NCI-H1694 treated with DMSO at 0.1 percent for 48 hours (cell line): Measurements from ENCODE around the gene TM7SF3.
"Not testable (repeated sequence)": the region's sequence is repeated elsewhere in the genome, so short reads cannot be mapped to it uniquely, and the experiment has no call there.

Source experiments
- DNase-seq: peaks from one replicate; lab custom pipeline; 2025; lab: John Stamatoyannopoulos, UW

TM7SF3 gene

GRCh38 chr12:27014085-27014858 lies at the start of gene TM7SF3:
TSS of gene TM7SF3 (minus strand) at chr12:27014384. CDS start at chr12:27014168, 216 bp downstream.
- DNase-seq, result peak; percentile 85

- DNase-seq, result no peak
Measured at GRCh38 chr12:27063250-27063851, 49.2 kb upstream of the TM7SF3 start.

DNA sequence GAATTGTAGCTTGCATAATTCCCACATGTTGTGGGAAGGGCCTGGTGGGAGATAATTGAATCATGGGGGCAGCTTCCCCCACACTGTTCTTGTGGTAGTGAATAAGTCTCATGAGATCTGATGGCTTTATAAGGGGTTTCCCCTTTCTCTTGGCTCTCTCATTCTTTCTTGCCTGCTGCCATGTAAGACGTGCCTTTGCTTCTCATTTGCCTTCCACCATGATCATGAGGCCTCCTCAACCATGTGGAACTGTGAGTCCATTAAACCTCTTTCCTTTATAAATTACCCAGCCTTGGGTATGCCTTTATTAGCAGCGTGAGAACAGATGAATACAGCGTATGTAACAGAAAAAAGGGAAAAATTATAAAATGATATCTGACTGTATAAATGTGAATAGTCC lies 47.1 kb upstream of the TM7SF3 start:
- DNase-seq, result no peak

DNA sequence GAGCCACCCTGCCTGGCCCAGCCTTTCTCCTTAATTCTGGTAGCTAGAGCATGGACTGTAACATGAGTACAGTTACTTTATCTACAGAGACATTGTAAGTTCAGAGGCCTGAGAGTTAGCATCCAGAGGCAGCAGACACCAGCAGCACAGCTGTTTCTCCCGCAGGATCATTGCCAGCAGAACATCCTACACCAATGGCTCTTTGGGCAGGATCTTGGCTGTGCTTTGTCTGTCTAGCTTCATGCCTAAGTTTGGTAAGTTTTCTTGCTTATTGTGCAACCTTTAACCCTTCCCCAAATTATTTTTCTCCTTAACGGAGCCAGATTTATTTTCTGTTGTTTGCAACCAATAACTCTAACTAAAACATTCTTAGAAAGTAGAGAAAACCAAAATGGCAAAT lies 46.6 kb upstream of the TM7SF3 start:
- DNase-seq, result no peak

- no peak for DNase-seq
Measured at GRCh38 chr12:27057543-27057942, 43.4 kb upstream of the TM7SF3 start.

- no peak for DNase-seq
Measured at GRCh38 chr12:27055966-27056365, 41.8 kb upstream of the TM7SF3 start.

DNA sequence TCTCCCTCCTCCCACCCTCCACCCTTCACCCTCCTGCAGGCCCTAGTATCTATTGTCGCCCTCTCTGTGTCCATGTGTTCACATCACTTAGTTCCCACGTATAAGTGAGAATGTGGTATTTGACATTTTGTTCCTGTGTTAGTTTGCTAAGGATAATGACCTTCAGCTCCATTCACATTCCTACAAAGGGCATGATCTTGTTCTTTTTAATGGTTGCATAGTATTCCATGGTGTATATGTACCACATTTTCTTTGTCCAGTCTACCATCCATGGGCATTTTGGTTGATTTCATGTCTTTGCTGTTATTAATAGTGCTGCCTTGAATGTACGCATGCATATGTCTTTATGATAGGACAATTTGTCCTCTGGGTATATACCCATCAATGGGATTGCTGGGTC lies 38.6 kb upstream of the TM7SF3 start:
- DNase-seq, result no peak

- no peak for DNase-seq
Measured at GRCh38 chr12:27052176-27052575, 38.0 kb upstream of the TM7SF3 start.

GRCh38 chr12:27048822-27049752 lies 34.9 kb upstream of the TM7SF3 start:
- DNase-seq, result no peak

GRCh38 chr12:27042018-27042417 lies 27.8 kb upstream of the TM7SF3 start:
- not testable (repeated sequence) for DNase-seq

DNA sequence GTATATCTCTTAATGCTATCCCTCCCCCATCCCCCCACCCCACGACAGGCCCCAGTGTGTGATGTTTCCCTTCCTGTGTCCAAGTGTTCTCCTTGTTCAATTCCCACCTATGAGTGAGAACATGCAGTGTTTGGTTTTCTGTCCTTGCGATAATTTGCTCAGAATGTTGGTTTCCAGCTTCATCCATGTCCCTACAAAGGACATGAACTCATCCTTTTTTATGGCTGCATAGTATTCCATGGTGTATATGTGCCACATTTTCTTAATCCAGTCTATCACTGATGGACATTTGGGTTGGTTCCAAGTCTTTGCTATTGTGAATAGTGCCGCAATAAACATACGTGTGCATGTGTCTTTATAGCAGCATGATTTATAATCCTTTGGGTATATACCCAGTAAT lies 26.5 kb upstream of the TM7SF3 start:
- DNase-seq, result not testable (repeated sequence)

DNA sequence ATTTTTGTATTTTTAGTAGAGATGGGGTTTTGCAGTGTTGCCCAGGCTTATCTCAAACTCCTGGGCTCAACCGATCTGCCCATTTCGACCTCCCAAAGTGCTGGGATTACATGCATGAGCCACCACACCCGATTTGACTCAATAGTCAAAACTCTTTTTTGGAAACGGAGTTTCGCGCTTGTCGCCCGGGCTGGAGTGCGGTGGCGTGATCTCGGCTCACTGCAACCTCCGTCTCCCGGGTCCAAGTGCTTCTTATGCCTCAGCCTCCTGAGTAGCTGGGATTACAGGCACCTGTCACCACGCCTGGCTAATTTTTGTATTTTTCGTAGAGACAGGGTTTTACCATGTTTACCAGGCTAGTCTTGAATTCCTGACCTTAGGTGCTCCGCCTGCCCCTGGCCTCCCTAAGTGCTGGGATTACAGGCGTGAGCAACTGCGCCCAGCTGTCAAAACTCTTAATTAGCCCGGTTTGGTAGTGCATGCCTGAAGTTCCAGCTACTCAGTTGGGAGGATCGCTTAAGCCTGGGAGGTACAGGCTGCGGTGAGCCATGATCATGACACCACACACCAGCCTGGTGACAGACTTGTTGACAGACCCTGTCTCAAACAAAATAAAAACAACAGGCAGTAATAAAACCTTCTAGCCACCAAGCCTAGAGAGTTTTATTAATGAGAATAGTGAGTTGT lies 20.6 kb upstream of the TM7SF3 start:
- DNase-seq, result no peak

DNA sequence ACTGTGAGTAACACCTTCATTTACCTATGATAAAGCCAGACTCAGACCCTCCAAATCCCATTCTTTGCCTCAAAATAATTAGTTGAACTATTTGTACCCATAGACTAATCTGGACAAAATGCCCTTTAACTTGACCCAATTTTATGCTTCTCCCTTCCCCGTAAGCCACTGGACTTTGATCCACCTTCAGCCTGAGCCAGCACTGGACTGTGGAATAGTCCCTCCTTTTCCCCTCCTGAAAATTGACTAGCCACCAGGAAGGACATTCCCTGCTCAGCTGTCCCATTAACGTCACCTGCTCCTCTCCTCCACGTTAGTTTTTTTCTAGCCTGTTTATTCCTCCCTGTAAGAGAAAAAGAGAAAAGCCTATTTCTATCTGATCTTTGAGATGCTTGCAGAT lies 18.5 kb upstream of the TM7SF3 start:
- DNase-seq, result no peak

DNA sequence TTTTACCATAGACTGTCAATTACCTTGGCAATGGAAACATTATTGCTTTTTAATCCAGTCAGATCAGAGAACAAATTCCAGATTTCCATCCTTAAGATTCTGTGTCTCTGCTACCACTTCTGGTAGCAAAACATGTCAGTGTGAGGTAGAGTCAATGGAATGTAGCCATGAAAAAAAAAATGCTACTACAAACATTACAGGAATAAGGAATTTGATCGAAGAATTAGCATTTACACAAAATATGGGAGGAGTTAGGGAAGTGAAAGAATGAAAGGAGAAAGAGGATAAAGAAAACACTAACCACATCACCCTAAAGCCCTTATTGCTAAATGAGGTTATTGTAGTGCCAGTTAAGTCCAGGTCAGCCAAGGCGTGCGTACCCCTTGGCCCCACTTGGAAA lies 17.3 kb upstream of the TM7SF3 start:
- no peak for DNase-seq

DNA sequence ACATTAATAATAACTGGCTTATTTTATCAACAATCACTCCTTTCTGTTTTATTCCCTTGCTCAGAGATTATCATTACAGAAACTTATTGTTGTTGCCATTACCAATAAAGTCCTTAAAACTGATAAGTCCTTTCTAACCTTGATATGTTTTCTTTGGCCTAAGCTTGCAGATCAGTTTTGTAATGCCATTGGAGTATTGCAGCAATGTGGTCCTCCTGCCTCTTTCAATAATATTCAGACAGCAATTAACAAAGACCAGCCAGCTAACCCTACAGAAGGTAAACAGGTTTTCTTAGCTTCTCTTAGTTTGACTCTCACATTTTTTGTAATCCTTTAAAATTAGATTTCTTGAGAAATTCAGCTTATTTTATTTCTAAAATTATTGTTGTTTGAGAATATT lies 12.1 kb upstream of the TM7SF3 start:
- DNase-seq, result no peak

DNA sequence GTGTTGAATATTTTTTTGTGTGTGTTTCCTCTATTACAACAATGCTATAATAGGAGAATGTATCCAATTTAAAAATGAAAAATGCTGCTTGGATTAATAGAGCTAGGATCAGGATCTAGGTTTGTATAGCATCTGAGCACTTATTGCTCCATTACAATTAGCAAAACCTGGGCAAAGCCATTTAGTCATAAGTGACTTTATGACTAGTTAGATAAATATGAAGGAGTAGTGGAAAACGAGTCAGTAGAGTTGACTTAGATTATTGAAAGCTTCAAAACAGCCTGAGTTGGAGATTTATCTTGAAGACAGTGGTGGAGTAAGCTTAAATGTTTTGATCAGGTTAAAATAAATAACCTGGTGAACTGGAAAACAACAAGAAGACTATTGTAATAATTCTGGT lies 10.9 kb upstream of the TM7SF3 start:
- no peak for DNase-seq

- DNase-seq, result no peak
Measured at GRCh38 chr12:27024291-27024690, 10.1 kb upstream of the TM7SF3 start.

DNA sequence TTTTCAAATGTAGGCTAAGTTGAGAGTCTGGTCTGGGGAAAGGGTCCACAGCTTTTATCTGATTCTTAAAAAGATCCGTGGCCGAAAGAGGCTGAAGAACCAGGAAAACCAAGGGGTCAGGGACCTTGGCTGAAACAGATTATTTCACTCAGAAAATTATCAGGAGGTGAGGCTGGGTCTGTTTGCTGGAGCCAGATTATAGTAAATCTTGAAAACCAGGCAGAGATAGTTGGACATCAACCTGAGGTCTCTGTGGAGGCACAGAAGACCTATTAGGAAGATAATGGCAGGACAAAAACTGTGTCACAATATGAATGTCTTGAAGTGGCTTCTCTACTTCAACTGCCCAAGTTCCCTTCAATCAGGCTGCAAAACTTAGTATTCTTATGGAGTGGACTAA lies 6.6 kb upstream of the TM7SF3 start:
- DNase-seq, result no peak

GRCh38 chr12:27018037-27018436 lies 3.9 kb upstream of the TM7SF3 start:
- DNase-seq, result peak; percentile 70

DNA sequence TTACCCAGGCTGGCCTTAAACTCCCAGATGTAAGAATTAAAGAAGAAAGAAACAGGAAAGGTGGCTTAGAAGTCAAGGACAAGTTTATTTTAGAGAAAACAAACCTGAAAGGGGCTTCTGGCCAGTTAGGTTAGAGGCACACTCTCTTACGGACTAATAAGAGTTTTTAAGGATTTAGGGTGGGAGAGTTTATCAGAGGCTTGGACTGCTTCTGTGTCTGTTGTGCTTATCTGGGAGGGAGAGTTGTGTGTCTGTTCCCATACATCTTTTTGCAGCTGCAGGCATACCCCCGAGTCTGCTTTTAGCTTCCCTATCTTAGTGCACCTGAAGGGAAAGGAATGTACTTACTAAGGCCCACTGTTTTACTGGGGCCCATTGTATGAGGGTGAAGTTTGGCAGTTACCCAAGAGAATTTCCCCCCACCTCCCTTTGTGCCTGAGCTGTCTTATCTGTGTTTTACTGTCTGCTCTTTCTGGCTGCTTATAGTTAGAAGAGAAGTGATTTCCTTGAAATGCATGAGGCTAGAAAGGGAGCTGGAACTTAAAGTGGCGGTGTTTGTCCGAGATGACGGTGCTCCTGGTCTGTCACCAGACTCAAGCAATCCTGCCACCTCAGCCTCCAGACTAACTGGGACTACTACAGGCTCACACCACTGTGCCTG lies 3.1 kb upstream of the TM7SF3 start:
- not testable (repeated sequence) for DNase-seq

GRCh38 chr12:27015730-27016076 lies 1.5 kb upstream of the TM7SF3 start:
- DNase-seq, result peak; percentile 63
